Stimulated activated CD8-positive, alpha-beta memory T cell treated with anti-CD3 and anti-CD28 coated beads, Interleukin-7, amount 100 ng/mL, for 48 hours (primary cell): ENCODE data around the gene PLCXD1.
"Not testable (repeated sequence)": the region's sequence is repeated elsewhere in the genome, so short reads cannot be mapped to it uniquely, and the experiment has no call there.

Experiments
- DNase-seq, 2 donors: peaks; one replicate each; pipeline ENCODE4 v3.0.0-alpha.2; 2020; ENCODE audit warnings: low read depth in 1 of 2; ENCODE audit errors: extremely low read depth in 1 of 2

Gene PLCXD1

DNA sequence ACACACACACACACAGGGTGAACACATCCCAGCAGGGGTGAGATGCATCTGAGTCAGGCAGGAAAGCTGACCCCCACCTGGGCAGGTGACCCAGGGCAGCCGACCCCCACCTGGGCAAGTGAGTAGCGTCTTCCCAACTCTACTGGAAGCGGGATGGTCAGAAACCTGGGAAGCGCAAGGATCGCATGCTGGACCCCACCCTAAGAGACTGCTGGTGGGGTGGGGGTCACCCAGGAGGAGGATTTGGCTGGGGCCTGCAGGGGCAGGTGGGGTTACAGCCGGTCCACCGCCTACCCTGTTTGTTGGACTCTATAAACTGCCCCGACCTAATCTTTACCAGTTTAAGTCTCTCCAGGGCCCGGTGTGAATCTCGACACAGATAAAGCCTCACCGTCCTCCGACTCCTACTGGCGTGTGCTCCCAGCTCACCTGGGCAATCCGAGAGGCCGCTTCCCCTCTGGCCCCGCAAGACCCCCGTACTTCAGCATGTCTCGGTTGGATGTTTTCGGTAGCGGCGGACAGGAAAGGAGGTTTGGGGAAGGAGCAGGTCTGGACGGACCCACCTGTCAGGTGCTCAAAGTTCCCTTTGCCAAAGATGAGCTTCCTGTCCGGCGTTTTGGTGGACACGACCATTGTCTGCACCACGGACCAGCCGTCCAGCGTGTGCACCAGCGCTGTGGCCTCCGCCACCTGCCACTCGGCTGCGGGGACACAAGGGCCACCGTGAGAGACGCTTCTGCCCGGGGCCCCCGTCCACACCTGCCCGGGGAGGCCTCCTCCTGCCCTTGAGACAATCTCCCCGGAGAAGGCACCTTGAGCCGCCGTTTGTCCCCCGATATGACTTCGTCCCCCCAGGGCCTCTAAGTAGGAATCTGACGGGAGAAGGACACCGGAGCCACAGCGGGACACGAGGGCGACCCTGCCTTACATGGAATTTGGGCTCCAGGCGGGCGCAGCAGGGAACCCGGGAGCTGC, 35.5 kb downstream of the PLCXD1 start:
- DNase-seq, result no peak

DNA sequence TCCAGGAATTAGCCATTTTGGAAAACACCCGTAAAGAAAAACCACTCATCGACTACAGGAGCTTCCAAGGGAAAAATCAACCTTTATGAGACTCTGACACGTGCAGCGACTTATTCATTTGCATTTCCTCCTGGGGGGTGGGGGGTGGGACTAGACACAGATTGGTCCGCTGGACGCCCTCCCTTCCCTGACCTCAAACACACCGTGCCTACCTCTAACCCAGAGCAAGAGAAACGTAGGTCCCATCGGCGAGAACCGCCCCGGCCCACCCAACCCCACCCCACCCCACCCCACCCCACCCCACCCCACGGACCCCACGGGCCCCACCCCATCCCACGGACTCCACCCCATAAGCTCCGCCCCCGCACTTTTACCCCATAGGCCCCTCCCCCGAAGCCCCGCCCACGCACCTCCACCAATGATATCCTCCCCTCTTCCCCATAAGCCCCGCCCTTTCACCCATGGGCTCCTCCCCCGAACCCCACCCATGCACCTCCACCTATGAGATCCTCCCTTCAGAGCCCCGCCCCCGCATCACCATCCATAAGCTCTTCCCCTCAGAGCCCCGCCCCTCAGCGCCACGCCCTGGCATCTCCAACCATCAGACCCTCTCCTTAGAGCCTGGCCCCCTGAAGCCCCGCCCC, 36.4 kb downstream of the PLCXD1 start:
- DNase-seq, result no peak

GRCh38 chrX:318068-318738, 37.0 kb downstream of the PLCXD1 start:
- peak; percentile 94 to 99 for DNase-seq

- peak; percentile 97 to 98 for DNase-seq
These were observed 37.8 kb downstream of the PLCXD1 start, which contains the start of gene GTPBP6 for GRCh38 chrX:318739-319578. Gene GTPBP6, minus strand, starts transcription at chrX:318796. Its CDS starts 9 bp downstream, at chrX:318787.

GRCh38 chrX:319579-320125, 38.5 kb downstream of the PLCXD1 start:
- DNase-seq, result no peak

DNA sequence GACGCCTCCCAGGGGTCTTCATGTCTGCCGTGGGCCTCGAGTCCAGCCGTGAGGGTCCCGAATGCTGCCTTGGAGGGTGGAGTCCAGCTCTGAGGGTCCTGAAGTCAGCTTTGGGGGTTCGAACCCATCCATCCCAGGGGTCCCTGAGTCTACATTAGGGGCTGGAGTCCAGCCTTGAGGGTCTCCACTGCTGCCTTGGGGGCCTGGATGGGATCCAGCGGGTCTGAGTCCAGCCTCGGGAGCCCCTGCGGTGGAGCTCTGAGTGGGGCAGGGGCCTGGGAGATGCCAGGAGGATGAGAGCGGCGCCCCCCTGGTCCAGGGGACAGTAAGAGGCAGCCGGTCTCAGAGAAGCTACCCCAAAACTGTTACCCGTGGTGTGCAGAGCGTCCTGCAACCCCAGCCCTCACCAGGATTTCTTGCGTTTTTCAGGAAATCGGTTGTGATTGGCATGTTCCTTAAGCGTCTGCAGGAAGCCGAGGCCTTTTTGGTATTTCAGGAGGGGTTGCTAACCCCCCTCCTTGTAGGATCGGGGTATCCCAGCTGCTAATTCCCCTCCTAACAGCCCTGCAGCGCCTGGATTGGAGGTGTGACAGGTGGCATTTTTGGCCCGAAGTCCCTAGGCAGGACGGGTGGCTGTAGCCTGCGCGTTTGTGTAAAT, 39.1 kb downstream of the PLCXD1 start:
- DNase-seq, result no peak

DNA sequence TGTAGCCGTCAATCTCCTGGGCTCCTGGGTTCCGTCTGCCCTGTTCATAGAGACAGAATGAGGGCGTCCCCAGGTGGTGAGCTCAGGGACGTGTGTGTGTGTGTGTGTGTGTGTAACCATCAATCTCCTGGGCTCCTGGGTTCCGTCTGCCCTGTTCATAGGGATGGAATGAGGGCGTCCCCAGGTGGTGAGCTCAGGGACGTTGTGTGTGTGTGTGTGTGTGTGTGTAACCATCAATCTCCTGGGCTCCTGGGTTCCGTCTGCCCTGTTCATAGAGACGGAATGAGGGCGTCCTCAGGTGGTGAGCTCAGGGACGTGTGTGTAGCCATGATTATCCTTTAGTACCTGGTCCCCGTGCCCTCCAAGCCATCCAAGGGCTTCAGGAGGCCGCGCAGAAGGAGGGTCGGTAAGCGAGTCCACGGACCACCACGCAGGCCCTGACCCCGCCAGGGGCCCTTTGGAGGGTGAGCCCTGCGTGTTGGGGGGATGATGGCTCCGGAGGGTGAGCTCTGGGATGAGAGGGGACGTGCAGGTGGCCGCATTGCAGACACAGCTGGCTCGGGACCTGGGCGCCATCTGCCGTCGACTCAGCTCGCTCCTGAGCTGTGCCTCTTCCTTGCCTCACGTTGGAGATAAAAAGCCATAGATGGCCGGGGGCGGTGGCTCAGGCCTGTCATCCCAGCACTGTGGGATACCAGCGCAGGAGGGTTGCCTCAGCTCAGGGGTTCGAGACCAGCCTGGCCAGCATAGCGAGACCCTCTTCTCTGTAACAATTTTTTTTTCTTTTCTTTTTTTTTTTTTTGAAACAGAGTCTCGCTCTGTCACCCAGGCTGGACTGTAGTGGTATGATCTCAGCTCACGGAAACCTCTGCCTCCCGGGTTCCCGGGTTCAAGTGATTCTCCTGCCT, 42.8 kb downstream of the PLCXD1 start:
- peak in 1 of 2 donors; percentile 16 for DNase-seq

DNA sequence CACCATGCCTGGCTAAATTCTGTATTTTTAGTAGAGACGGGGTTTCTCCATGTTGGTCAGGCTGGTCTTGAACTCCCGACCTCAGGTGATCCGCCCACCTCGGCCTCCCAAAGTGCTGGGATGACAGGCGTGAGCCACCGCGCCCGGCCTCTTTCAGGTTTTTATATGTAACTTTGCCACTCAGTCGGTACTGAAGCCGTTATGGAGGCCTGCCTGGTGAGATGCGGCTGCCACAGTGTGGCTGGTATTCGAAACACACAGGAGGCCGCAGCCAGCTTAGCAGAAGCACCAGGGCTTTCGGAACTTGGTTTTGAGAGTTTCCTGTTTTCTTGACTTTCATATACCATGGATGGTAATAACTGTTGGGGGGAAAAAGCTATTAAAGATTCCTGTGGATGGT, 43.5 kb downstream of the PLCXD1 start:
- DNase-seq, result not testable (repeated sequence)

GRCh38 chrX:327660-328126, 46.5 kb downstream of the PLCXD1 start:
- DNase-seq, result no peak

GRCh38 chrX:329291-329910, 48.2 kb downstream of the PLCXD1 start:
- no peak for DNase-seq

DNA sequence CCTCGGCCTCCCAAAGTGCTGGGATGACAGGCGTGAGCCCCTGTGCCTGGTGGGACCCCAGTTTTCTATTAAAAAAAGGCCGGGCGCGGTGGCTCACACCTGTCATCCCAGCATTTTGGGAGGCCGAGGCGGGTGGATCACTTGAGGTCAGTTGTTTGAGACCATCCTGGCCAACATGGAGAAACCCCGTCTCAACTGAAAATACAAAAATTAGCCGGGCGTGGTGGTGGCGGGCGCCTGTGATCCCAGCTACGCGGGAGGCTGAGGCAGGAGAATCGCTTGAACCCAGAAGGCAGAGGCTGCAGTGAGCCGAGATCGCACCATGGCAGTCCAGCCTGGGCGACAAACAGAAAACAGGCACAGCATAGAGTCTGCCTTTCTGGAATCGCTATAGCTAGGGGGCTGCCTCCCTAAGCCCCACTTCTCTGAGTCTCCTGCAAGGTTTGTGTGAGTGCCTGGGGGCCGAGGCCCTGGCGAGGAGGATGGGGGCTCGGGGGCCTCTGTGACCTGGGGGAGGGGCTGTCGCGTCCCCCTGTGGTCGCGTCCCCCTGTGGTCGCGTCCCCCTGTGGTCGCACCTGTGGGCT, 49.1 kb downstream of the PLCXD1 start:
- not testable (repeated sequence) for DNase-seq

GRCh38 chrX:330726-331150, 49.6 kb downstream of the PLCXD1 start:
- no peak for DNase-seq

DNA sequence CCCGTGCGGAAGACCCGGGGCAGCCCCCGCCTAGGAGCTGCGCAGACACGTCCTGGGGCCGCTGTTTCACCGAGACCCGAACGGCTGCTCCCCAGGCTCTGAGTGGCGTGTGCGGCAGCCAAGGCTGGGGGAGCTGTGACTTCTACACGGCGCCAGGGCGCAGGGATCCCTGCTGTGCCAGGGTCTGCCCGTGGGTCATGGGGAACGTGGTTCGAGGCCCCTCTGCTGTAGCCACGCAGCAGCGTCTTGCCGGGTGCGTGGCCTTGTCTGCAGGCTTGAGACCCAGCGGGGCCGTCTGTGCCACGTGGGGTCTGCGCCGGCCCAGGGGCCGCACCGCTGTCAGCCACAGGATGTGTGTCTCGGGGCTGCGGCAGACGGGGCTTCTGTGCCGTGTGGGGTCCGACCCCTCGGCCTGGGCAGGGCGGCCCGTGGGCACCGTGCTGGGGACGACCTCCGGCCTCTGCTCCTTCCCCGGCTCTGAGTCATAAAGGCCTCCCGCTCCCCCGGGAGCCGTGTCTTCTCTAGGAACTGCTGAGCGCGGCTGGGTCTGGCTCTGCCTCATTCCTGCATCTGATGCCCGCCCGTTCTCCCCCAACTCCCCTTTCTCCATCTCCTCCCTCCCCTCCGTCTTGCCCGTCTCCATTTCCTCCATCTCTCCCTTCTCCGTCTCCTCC, 50.1 kb downstream of the PLCXD1 start:
- DNase-seq, result no peak

DNA sequence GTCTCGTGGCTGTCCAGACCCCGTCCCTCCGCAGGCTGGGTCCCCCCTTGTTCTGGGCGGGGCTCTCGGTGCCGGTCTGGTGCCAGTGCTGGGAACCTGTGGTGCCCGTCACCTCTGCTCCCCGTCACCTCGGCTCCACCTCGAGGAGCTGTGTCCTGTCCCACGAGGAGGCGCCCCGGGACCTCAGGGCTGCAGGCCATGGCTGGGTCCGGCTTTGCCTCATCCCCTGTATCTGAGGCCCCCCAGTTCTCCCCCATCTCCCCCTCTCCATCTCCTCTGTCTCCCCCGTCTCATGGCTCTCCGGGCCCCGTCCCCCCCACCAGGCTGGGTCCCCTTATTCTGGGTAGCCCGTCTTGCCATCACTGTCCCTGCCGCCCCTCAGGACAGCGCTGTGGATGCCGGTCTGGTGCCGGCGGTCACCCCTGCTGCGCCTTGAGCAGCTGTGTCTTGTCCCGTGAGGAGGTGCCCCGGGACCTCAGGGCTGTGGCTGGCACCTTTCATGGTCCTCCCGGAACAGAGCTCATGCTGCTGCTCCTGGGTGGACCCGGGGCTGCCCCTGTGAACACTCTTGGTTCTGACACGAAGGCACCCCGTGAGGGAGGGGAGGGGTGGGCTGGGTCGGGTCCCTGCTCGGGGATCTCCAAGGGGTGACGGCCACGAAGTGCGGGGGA, 50.8 kb downstream of the PLCXD1 start:
- DNase-seq, result no peak

- no peak for DNase-seq
These were observed 51.3 kb downstream of the PLCXD1 start for GRCh38 chrX:332496-332860.

GRCh38 chrX:332916-333610, 51.9 kb downstream of the PLCXD1 start:
- DNase-seq, result no peak
